SU-DHL-6 (cell line): Measurements from ENCODE around the gene JAK1.

Experiments
- CTCF ChIP-seq: fragments of 200-600 bp; sonication (generic); IDR thresholded peaks from one replicate; pipeline ENCODE4 v1.5.1; 2017; ENCODE audit warnings: antibody characterized with exemption, mild to moderate bottlenecking, low read length, moderate library complexity; ENCODE audit not compliant: insufficient read depth, poor library complexity, severe bottlenecking
- EZH2phosphoT487 ChIP-seq: fragments of 200-600 bp; sonication (generic), shearing (Covaris generic); conservative IDR thresholded peaks from 2 replicates; pipeline ENCODE4 v1.6.1; 2018; ENCODE audit warnings: mild to moderate bottlenecking, antibody characterized with exemption, low read length, moderate library complexity, mixed read lengths

- TF ChIP-seq CTCF (no peak), EZH2phosphoT487 (no peak)
Measured at GRCh38 chr1:64942675-64943074, 23.7 kb downstream of the JAK1 start.
